ENCODE measurements around the gene SLC1A3. TPM values are rescaled to one million over a fixed set of nuclear protein-coding genes. Genes with fewer than 3 reads are reported as not detected.

SLC1A3 gene
- total RNA-seq, 2 donors from 2014 or later: 10.5 to 12.7 TPM

GRCh38 chr5:36724467-36725332 lies 118.3 kb downstream of the SLC1A3 start:
- DNase-seq (ENCODE audit: low spot score): no peak
- Histone ChIP-seq H3K9me3 (no peaks in the 10 kb centered on the region), H3K4me1 (replicated peaks) (no peaks in the 10 kb centered on the region), H3K27me3 (replicated peaks; ENCODE audit: insufficient read depth) (no peaks in the 10 kb centered on the region), H3K27ac (no peak overlapping the region), H3K4me3 (no peak overlapping the region), H3K36me3 (no peaks in the 10 kb centered on the region)
- TF ChIP-seq CTCF (IDR thresholded peaks at IDR 0.05): no peak
- no peak for TF ChIP-seq POLR2A (IDR thresholded peaks at IDR 0.05)
- TF ChIP-seq POLR2AphosphoS5 (IDR thresholded peaks at IDR 0.05): no peak
- intact Hi-C loops (cut with DNase I): no loop called here
- 75% methylated on average over 6 of the region's 6 CpGs for whole genome bisulfite sequencing

DNA sequence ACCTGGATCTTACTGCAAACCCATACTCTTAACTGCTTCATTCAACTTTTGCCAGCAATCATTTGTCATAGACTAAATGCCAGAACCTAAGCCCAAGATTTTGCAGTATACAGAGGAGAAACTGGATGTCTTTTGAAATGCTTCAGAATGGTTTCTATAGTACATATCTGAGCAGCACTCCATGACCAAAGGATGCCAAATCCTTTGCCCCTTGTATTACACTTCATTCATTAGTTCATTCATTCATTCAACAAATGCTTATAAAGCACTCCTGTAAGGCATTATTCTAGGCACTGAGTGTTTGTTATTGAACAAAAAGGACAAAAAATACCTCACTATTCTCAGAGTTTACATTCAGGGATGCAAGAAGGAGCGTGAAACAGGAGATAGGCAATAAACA lies 119.9 kb downstream of the SLC1A3 start:
- no peak for DNase-seq (ENCODE audit: low spot score)
- Histone ChIP-seq H3K9me3 (no peaks in the 10 kb centered on the region), H3K27ac (no peak overlapping the region), H3K27me3 (replicated peaks; ENCODE audit: insufficient read depth) (no peaks in the 10 kb centered on the region), H3K36me3 (no peaks in the 10 kb centered on the region), H3K4me1 (replicated peaks) (no peaks in the 10 kb centered on the region), H3K4me3 (no peak overlapping the region)
- no peak for TF ChIP-seq POLR2A (IDR thresholded peaks at IDR 0.05)
- TF ChIP-seq CTCF (IDR thresholded peaks at IDR 0.05): no peak
- no peak for TF ChIP-seq POLR2AphosphoS5 (IDR thresholded peaks at IDR 0.05)
- whole genome bisulfite sequencing: 91% methylated on average over 1 of the region's 1 CpG
- intact Hi-C loops (cut with DNase I): no loop called here

GRCh38 chr5:36726767-36727166 lies 120.4 kb downstream of the SLC1A3 start:
- no peak overlapping the region for H3K27ac ChIP-seq
- intact Hi-C loops (cut with DNase I): no loop called here
- no peaks in the 10 kb centered on the region for H3K9me3 ChIP-seq
- TF ChIP-seq POLR2A (IDR thresholded peaks at IDR 0.05): no peak
- no peak for TF ChIP-seq CTCF (IDR thresholded peaks at IDR 0.05)
- no peak for TF ChIP-seq POLR2AphosphoS5 (IDR thresholded peaks at IDR 0.05)
- WGBS: 88% methylated on average over 1 of the region's 1 CpG
- no peaks in the 10 kb centered on the region for H3K27me3 ChIP-seq (replicated peaks; ENCODE audit: insufficient read depth)
- H3K4me3 ChIP-seq: no peak overlapping the region
- no peaks in the 10 kb centered on the region for H3K4me1 ChIP-seq (replicated peaks)
- H3K36me3 ChIP-seq: no peaks in the 10 kb centered on the region
- DNase-seq (ENCODE audit: low spot score): no peak

GRCh38 chr5:36728697-36729543 lies 122.5 kb downstream of the SLC1A3 start:
- TF ChIP-seq CTCF (IDR thresholded peaks at IDR 0.05) (peak; percentile 23 to 66 (median 63)), POLR2A (IDR thresholded peaks at IDR 0.05) (no peak), POLR2AphosphoS5 (IDR thresholded peaks at IDR 0.05) (no peak)
- peak; percentile 27 for DNase-seq (ENCODE audit: low spot score)
- Histone ChIP-seq H3K27ac (no peak overlapping the region), H3K36me3 (no peaks in the 10 kb centered on the region), H3K4me3 (no peak overlapping the region), H3K27me3 (replicated peaks; ENCODE audit: insufficient read depth) (no peaks in the 10 kb centered on the region), H3K4me1 (replicated peaks) (no peaks in the 10 kb centered on the region), H3K9me3 (no peaks in the 10 kb centered on the region)
- 33% methylated on average over 6 of the region's 6 CpGs for WGBS
- intact Hi-C loops (cut with DNase I): no loop called here

Measured in prostate gland (tissue), 2 donors.